Measurements from ENCODE around the gene EEF1AKMT2. TPM values are rescaled to one million over a fixed set of nuclear protein-coding genes. Genes with fewer than 3 reads are reported as not detected.
A peak's percentile ranks its signal among the peaks of the same experiment; 100 is the strongest.
"Not testable (repeated sequence)": the region's sequence is repeated elsewhere in the genome, so short reads cannot be mapped to it uniquely, and the experiment has no call there.

The EEF1AKMT2 gene
- 22.2 and 28.3 TPM in 2 replicates for total RNA-seq

GRCh38 chr10:124791547-124792348 is at the start of gene EEF1AKMT2:
Gene EEF1AKMT2 (minus strand): TSS chr10:124791887. CDS start chr10:124791833, 54 bp downstream.
- peak; percentile 54 for DNase-seq (ENCODE audit: low read depth, low spot score)

- DNase-seq (ENCODE audit: low read depth, low spot score), result no peak
Observed at GRCh38 chr10:124837687-124838086, 46.0 kb upstream of the EEF1AKMT2 start.

- no peak for DNase-seq (ENCODE audit: low read depth, low spot score)
Observed at GRCh38 chr10:124831116-124831515, 39.4 kb upstream of the EEF1AKMT2 start.

- no peak for DNase-seq (ENCODE audit: low read depth, low spot score)
Observed at GRCh38 chr10:124830445-124830844, 38.8 kb upstream of the EEF1AKMT2 start.

GRCh38 chr10:124829447-124830115 is 37.9 kb upstream of the EEF1AKMT2 start:
- no peak for DNase-seq (ENCODE audit: low read depth, low spot score)

- DNase-seq (ENCODE audit: low read depth, low spot score), result no peak
Observed at GRCh38 chr10:124827474-124827873, 35.8 kb upstream of the EEF1AKMT2 start.

- DNase-seq (ENCODE audit: low read depth, low spot score), result no peak
Observed at GRCh38 chr10:124826262-124826661, 34.6 kb upstream of the EEF1AKMT2 start.

GRCh38 chr10:124825702-124826101 is 34.0 kb upstream of the EEF1AKMT2 start:
- no peak for DNase-seq (ENCODE audit: low read depth, low spot score)

- not testable (repeated sequence) for DNase-seq (ENCODE audit: low read depth, low spot score)
Observed at GRCh38 chr10:124824932-124825331, 33.2 kb upstream of the EEF1AKMT2 start.

- no peak for DNase-seq (ENCODE audit: low read depth, low spot score)
Observed at GRCh38 chr10:124824507-124824906, 32.8 kb upstream of the EEF1AKMT2 start.

GRCh38 chr10:124821520-124821919 is 29.8 kb upstream of the EEF1AKMT2 start:
- no peak for DNase-seq (ENCODE audit: low read depth, low spot score)

- DNase-seq (ENCODE audit: low read depth, low spot score), result no peak
Observed at GRCh38 chr10:124820121-124820520, 28.4 kb upstream of the EEF1AKMT2 start.

GRCh38 chr10:124802313-124802675 is 10.6 kb upstream of the EEF1AKMT2 start:
- DNase-seq (ENCODE audit: low read depth, low spot score), result no peak

- DNase-seq (ENCODE audit: low read depth, low spot score), result no peak
Observed at GRCh38 chr10:124799211-124799610, 7.5 kb upstream of the EEF1AKMT2 start.

- DNase-seq (ENCODE audit: low read depth, low spot score), result no peak
Observed at GRCh38 chr10:124798781-124799180, 7.1 kb upstream of the EEF1AKMT2 start.

GRCh38 chr10:124798364-124798763 is 6.7 kb upstream of the EEF1AKMT2 start:
- DNase-seq (ENCODE audit: low read depth, low spot score), result no peak

GRCh38 chr10:124792998-124793352 is 1.3 kb upstream of the EEF1AKMT2 start:
- DNase-seq (ENCODE audit: low read depth, low spot score), result no peak

- DNase-seq (ENCODE audit: low read depth, low spot score), result not testable (repeated sequence)
Observed at GRCh38 chr10:124782900-124783299, 8.8 kb downstream of the EEF1AKMT2 start.

GRCh38 chr10:124768791-124769190 is 22.9 kb downstream of the EEF1AKMT2 start:
- DNase-seq (ENCODE audit: low read depth, low spot score), result no peak

- no peak for DNase-seq (ENCODE audit: low read depth, low spot score)
Observed at GRCh38 chr10:124765256-124765655, 26.4 kb downstream of the EEF1AKMT2 start.

- no peak for DNase-seq (ENCODE audit: low read depth, low spot score)
Observed at GRCh38 chr10:124763267-124763666, 28.4 kb downstream of the EEF1AKMT2 start.

GRCh38 chr10:124762281-124762680 is 29.4 kb downstream of the EEF1AKMT2 start:
- DNase-seq (ENCODE audit: low read depth, low spot score), result no peak

Measured in pulmonary artery endothelial cell (primary cell).